OCI-LY1 (cell line): Measurements from ENCODE around the gene FARP1.

Experiments used
- H2AFZ ChIP-seq: fragments of 200-600 bp; sonication (generic), shearing (Covaris generic); 2 replicates; pipeline ENCODE4 v1.6.0; 2014; ENCODE audit warnings: antibody characterized with exemption, mild to moderate bottlenecking, low read length
- H3F3A ChIP-seq: fragments of 200-600 bp; sonication (generic), shearing (Covaris generic); 2 replicates; pipeline ENCODE4 v1.6.0; 2014; ENCODE audit warnings: mild to moderate bottlenecking, antibody characterized with exemption, low read length, moderate library complexity; ENCODE audit not compliant: insufficient read depth
- H3K27ac ChIP-seq: fragments of 200-600 bp; sonication (generic); 2 replicates; pipeline ENCODE4 v1.5.1; 2014; ENCODE audit warnings: low read length, mixed run types, mild to moderate bottlenecking, low read depth; ENCODE audit not compliant: poor library complexity, severe bottlenecking
- H3K27me3 ChIP-seq: fragments of 200-600 bp; sonication (generic); 2 replicates; pipeline ENCODE4 v1.6.0; 2014; ENCODE audit warnings: antibody characterized with exemption, mild to moderate bottlenecking, low read length, moderate library complexity; ENCODE audit not compliant: insufficient read depth
- H3K36me3 ChIP-seq: fragments of 200-600 bp; sonication (generic); 2 replicates; pipeline ENCODE4 v1.6.1; 2014; ENCODE audit warnings: mild to moderate bottlenecking, antibody characterized with exemption, low read length, moderate library complexity, mixed read lengths; ENCODE audit not compliant: insufficient read depth
- H3K4me1 ChIP-seq: fragments of 200-600 bp; sonication (generic); 2 replicates; pipeline ENCODE4 v1.5.1; 2014; ENCODE audit warnings: mild to moderate bottlenecking, low read length, moderate library complexity; ENCODE audit not compliant: insufficient read depth, severe bottlenecking
- H3K4me2 ChIP-seq: fragments of 200-600 bp; sonication (generic), shearing (Covaris generic); 2 replicates; pipeline ENCODE4 v1.6.1; 2014; ENCODE audit warnings: low read length
- H3K4me3 ChIP-seq: fragments of 200-600 bp; sonication (generic); 2 replicates; pipeline ENCODE4 v1.5.1; 2014; ENCODE audit warnings: low read length, low read depth, mild to moderate bottlenecking, mixed read lengths; ENCODE audit not compliant: poor library complexity, severe bottlenecking
- H3K79me2 ChIP-seq: fragments of 200-600 bp; shearing (Covaris generic); 2 replicates; pipeline ENCODE4 v1.6.1; 2016; ENCODE audit warnings: mixed run types, low read length, mixed read lengths; ENCODE audit not compliant: insufficient read depth
- H3K9ac ChIP-seq: fragments of 200-600 bp; sonication (generic), shearing (Covaris generic); 2 replicates; pipeline ENCODE4 v1.6.1; 2014; ENCODE audit warnings: mild to moderate bottlenecking, low read length, mixed read lengths
- H3K9me2 ChIP-seq: fragments of 200-600 bp; sonication (generic), shearing (Covaris generic); 2 replicates; pipeline ENCODE4 v1.6.1; 2014; ENCODE audit warnings: low read depth, mild to moderate bottlenecking, low read length, mixed read lengths
- H3K9me3 ChIP-seq: fragments of 200-600 bp; shearing (Covaris generic); 2 replicates; pipeline ENCODE4 v1.6.1; 2014; ENCODE audit warnings: low read length, mixed read lengths
- H4K20me1 ChIP-seq: fragments of 200-600 bp; sonication (generic), shearing (Covaris generic); 2 replicates; pipeline ENCODE4 v1.6.0; 2016; ENCODE audit warnings: mild to moderate bottlenecking, low read length; ENCODE audit not compliant: insufficient read depth
- CTCF ChIP-seq: fragments of 200-600 bp; sonication (generic), shearing (Covaris generic); IDR thresholded peaks from 2 replicates; pipeline ENCODE4 v1.5.1; 2017; ENCODE audit warnings: mild to moderate bottlenecking, antibody characterized with exemption, low read length, moderate library complexity, mixed read lengths
- EZH2 ChIP-seq: fragments of 200-600 bp; sonication (generic), shearing (Covaris generic); IDR thresholded peaks from 2 replicates; pipeline ENCODE4 v1.8.0; 2017; ENCODE audit warnings: borderline replicate concordance, mixed run types, mild to moderate bottlenecking, antibody characterized with exemption, low read length, moderate library complexity, mixed read lengths

The FARP1 gene

GRCh38 chr13:98325724-98326123 lies 182.8 kb downstream of the FARP1 start:
- H3K36me3 ChIP-seq: no peaks in the 10 kb centered on the region
- no peaks in the 10 kb centered on the region for H3K9me2 ChIP-seq
- no peaks in the 10 kb centered on the region for H3K27me3 ChIP-seq
- H3K4me3 ChIP-seq: no peak overlapping the region
- no peaks in the 10 kb centered on the region for H3F3A ChIP-seq
- H3K9ac ChIP-seq: no peak overlapping the region
- no peaks in the 10 kb centered on the region for H3K4me1 ChIP-seq
- H3K4me2 ChIP-seq: no peak overlapping the region
- no peak for TF ChIP-seq CTCF
- TF ChIP-seq EZH2: no peak
- H3K9me3 ChIP-seq: no peaks in the 10 kb centered on the region
- no peaks in the 10 kb centered on the region for H4K20me1 ChIP-seq
- no peak overlapping the region for H3K27ac ChIP-seq
- no peaks in the 10 kb centered on the region for H3K79me2 ChIP-seq
- no peak overlapping the region for H2AFZ ChIP-seq

- Histone ChIP-seq H3K4me1 (no peaks in the 10 kb centered on the region), H3K27me3 (no peaks in the 10 kb centered on the region), H3K4me2 (no peak overlapping the region), H3K79me2 (no peaks in the 10 kb centered on the region), H4K20me1 (no peaks in the 10 kb centered on the region), H3K9ac (no peak overlapping the region), H3K4me3 (no peak overlapping the region), H3K27ac (no peak overlapping the region), H2AFZ (no peak overlapping the region), H3K9me2 (no peaks in the 10 kb centered on the region), H3F3A (no peaks in the 10 kb centered on the region), H3K9me3 (no peaks in the 10 kb centered on the region), H3K36me3 (no peaks in the 10 kb centered on the region)
- TF ChIP-seq CTCF: no peak
- no peak for TF ChIP-seq EZH2
These were observed 183.4 kb downstream of the FARP1 start for GRCh38 chr13:98326291-98326690.

- H3K4me2 ChIP-seq: no peak overlapping the region
- no peak overlapping the region for H3K4me3 ChIP-seq
- H2AFZ ChIP-seq: no peak overlapping the region
- H3F3A ChIP-seq: no peaks in the 10 kb centered on the region
- H3K36me3 ChIP-seq: no peaks in the 10 kb centered on the region
- H3K4me1 ChIP-seq: no peaks in the 10 kb centered on the region
- no peak overlapping the region for H3K27ac ChIP-seq
- H3K9ac ChIP-seq: no peak overlapping the region
- no peaks in the 10 kb centered on the region for H3K9me2 ChIP-seq
- no peaks in the 10 kb centered on the region for H3K27me3 ChIP-seq
- TF ChIP-seq CTCF (no peak), EZH2 (no peak)
- no peaks in the 10 kb centered on the region for H3K79me2 ChIP-seq
- H4K20me1 ChIP-seq: no peaks in the 10 kb centered on the region
- H3K9me3 ChIP-seq: no peaks in the 10 kb centered on the region
These were observed 184.7 kb downstream of the FARP1 start for GRCh38 chr13:98327371-98328270.
